C4-2B (cell line): ENCODE measurements around the gene FOXN3.

ENCODE experiments used
- ZFX ChIP-seq: fragments of 450-650 bp; IDR thresholded peaks from 2 replicates; pipeline ENCODE4 v1.6.1; 2017
- TF ChIP-seq, protein P1 (sequence below): fragments of 450-650 bp; conservative IDR thresholded peaks from 2 replicates; pipeline ENCODE4 v1.5.1; 2017; ENCODE audit warnings: mild to moderate bottlenecking

DNA sequence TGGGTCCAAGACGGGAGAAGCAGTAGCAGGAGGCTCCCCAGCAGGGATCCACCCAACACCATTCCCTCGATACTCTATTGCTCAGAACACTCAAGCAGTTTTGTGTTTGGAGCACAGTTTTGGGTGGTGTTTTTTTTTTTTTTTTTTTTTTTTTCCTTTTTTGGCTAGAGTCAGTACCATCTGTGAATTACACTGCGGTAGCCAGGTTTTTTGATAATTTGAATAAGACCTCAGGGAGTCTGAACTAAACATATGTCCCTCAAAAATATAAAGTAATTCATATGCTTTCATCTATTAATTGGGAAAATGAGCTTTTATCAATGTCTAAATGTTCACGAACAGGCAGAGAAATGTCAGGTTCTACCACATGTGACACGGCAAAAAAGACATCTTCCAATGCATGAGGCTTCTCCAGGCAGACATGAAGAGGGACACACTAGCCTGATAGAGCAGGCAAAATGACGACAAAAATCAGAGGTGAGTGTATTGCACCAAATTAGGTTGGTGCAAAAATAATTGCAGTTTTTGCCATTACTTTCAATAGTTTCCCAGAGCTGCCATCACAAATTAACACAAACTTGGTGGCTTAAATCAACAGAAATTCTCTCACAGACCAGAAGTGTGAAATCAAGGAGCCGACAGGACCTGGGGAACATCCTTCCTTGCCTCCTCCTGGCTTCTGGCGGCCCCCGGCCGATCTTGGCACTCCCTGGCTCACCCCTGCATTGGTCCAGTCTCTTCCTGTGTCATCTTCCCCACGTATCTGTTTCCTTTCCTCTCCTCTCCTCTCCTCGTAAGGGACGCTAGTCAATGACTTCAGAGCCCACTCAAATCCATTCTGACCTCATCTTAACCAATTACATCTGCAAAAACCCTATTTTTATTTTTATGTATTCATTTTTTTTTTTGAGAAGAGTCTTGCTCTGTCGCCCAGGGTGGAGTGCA, 33.9 kb downstream of the FOXN3 start:
- TF ChIP-seq, protein P1, sequence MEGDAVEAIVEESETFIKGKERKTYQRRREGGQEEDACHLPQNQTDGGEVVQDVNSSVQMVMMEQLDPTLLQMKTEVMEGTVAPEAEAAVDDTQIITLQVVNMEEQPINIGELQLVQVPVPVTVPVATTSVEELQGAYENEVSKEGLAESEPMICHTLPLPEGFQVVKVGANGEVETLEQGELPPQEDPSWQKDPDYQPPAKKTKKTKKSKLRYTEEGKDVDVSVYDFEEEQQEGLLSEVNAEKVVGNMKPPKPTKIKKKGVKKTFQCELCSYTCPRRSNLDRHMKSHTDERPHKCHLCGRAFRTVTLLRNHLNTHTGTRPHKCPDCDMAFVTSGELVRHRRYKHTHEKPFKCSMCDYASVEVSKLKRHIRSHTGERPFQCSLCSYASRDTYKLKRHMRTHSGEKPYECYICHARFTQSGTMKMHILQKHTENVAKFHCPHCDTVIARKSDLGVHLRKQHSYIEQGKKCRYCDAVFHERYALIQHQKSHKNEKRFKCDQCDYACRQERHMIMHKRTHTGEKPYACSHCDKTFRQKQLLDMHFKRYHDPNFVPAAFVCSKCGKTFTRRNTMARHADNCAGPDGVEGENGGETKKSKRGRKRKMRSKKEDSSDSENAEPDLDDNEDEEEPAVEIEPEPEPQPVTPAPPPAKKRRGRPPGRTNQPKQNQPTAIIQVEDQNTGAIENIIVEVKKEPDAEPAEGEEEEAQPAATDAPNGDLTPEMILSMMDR: no peak
- no peak for TF ChIP-seq ZFX
